Measurements from ENCODE around the gene RBBP7.
A peak's percentile ranks its signal among the peaks of the same experiment; 100 is the strongest.
"Not testable (repeated sequence)": the region's sequence is repeated elsewhere in the genome, so short reads cannot be mapped to it uniquely, and the experiment has no call there.

Gene RBBP7

DNA sequence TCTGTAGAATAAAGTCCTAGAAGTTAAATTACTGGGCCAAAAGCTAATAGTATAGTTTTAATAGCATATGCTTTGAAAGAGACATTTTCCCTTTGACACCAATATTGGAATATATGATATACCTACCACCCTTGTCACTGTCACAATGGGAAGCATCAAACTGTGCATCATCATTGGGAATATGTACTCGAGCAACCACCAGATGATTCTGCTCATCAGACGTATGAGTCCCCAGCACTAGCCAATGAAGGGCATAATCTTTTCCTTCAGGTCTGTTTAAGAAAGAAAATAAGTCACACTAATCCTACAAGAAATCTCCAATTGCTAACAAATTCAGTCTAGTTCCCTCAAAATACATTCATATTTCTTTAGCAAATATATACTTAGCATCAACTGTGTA is 7.3 kb downstream of the RBBP7 start:
- TF ChIP-seq, protein P1, sequence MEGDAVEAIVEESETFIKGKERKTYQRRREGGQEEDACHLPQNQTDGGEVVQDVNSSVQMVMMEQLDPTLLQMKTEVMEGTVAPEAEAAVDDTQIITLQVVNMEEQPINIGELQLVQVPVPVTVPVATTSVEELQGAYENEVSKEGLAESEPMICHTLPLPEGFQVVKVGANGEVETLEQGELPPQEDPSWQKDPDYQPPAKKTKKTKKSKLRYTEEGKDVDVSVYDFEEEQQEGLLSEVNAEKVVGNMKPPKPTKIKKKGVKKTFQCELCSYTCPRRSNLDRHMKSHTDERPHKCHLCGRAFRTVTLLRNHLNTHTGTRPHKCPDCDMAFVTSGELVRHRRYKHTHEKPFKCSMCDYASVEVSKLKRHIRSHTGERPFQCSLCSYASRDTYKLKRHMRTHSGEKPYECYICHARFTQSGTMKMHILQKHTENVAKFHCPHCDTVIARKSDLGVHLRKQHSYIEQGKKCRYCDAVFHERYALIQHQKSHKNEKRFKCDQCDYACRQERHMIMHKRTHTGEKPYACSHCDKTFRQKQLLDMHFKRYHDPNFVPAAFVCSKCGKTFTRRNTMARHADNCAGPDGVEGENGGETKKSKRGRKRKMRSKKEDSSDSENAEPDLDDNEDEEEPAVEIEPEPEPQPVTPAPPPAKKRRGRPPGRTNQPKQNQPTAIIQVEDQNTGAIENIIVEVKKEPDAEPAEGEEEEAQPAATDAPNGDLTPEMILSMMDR (IDR thresholded peaks at IDR 0.05; ENCODE audit: insufficient read depth, missing control alignments), result no peak
- no peak for DNase-seq (ENCODE audit: insufficient read length, low spot score)
- FAIRE-seq, result no peak

DNA sequence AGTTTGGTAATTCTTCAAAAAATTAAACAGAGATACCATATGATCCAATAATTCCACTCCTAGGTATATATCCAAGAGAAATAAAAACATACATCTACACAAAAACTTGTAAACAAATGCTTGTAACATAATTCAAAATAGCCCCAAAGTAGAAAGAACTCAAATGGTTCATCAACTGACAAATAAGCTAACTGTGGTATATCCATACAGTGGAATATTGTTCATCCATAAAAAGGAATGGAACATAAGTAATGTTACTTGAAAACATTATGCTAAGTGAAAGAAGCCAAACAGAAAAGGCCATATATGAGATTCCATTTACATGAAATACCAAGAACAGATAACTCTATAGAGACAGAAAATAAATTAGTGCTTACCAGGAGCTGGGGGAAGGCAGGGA is 13.4 kb downstream of the RBBP7 start:
- no peak for DNase-seq (ENCODE audit: insufficient read length, low spot score)
- FAIRE-seq, result peak; percentile 77
- TF ChIP-seq, protein P1 (IDR thresholded peaks at IDR 0.05; ENCODE audit: insufficient read depth, missing control alignments), result no peak

DNA sequence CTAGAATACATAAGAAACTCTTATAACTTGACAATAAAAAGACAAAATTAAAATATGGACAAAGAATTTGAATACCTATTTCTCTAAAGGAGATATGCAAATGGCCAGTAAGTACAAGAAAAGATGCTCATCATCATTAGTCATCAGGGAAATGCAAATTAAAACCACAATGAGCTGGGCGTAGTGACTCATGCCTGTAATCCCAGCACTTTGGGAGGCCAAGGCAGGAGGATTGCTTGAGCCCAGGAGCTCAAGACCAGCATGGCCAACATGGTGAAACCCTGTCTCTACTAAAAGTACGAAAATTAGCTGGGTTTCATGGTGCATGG is 14.1 kb downstream of the RBBP7 start:
- FAIRE-seq, result not testable (repeated sequence)

DNA sequence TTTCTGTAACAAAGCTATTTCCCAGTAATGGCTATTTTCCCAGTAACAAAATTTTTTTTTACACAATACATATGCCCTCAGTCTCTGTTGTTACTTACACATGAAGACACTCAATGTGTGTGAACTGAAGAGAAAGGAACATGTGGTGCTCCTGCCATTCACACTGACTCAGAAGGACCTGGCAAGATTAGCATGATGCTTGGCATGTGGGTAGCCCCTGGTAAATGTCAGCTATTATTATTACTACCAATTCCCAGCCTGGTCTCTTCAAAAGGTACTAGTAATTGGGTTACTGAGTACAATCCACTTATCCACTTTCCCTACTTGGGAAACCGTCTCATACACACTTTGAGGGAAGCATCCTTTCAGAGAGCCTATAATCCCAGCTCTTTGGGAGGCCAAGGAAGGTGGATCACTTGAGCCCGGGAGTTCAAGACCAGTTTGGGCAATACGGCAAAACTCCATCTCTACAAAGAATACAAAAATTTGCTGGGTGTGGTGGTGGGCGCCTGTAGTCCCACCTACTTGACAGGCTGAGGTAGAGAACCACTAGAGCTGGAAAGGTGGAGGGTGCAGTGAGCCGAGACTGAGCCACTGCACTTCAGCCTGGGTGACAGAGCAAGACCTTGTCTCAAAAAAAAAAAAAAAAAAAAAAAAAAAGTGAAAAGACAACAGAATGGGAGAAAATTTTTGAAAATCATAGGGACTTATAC is 14.6 kb downstream of the RBBP7 start:
- no peak for DNase-seq (ENCODE audit: insufficient read length, low spot score)
- FAIRE-seq, result no peak

More for the DNA sequence above, 14.1 kb downstream of the RBBP7 start:
- DNase-seq (ENCODE audit: insufficient read length, low spot score), result not testable (repeated sequence)

DNA sequence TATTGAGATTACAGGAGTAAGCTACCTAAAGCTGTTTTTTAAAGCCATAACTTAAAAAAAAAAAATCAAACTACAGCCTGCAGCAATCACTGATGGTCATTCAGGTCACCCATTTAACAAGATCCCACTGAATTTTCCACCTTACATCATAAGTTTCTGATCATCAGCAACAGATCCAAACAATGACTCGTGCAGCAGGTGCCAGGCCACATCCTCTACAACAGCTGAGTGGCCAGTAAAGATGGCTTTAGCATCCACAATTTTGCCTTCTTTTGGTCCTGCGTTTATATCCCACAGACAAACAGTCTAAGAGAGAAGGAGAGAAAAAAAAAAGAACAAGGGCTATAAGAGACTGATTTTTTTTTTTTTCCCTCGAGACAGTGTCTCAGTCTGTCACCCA is 16.6 kb downstream of the RBBP7 start:
- DNase-seq (ENCODE audit: insufficient read length, low spot score) (no peak), FAIRE-seq (no peak)
- TF ChIP-seq, protein P1 (IDR thresholded peaks at IDR 0.05; ENCODE audit: insufficient read depth, missing control alignments), result no peak

More for the DNA sequence above, 14.6 kb downstream of the RBBP7 start:
- TF ChIP-seq, protein P1 (IDR thresholded peaks at IDR 0.05; ENCODE audit: insufficient read depth, missing control alignments), result no peak

DNA sequence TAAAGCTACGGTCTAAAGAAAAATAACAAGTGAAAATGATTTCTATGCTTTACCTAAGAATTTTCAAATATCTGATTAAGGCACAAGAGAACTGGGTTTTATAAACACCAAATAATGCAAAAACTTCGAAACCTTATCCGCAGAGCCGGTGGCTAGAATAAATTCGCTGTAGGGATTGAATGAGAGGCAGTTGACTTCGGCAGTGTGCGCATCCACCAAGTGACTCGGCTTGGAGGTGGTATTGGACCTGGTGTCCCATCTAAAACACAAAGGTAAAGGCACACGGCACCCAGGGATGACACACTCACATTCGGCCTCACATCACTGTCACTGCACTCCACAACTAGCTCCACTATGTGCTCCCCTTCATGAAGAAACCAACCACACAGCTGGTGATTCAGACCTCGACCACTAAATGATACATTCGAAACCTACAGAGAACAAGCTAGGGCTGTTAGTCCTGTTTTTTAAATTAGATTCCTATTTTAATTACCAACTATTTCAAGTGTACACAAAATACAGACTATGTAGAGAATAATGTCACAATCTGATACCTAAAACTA is 17.5 kb downstream of the RBBP7 start:
- DNase-seq (ENCODE audit: insufficient read length, low spot score) (no peak), FAIRE-seq (peak; percentile 29)
- TF ChIP-seq, protein P1 (IDR thresholded peaks at IDR 0.05; ENCODE audit: insufficient read depth, missing control alignments), result no peak

DNA sequence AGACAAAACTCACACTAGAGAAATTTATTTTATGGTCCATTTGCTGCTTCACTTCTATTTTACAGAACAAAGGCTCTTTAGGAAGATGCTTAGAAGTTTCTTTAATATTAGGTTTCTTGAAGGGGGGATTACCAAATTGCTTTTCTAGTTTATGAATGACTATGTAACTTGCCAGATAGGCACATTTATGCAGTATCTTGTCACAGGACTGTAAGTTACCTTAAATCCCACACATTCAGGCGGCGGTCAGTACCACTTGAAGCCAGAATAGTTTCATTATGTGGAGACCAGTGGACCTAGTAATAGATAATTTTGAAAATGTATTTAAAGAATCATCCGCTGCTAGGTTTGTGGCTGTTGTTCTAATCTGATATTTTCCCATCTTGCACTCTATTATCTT is 18.3 kb downstream of the RBBP7 start:
- no peak for DNase-seq (ENCODE audit: insufficient read length, low spot score)
- FAIRE-seq, result no peak
- TF ChIP-seq, protein P1 (IDR thresholded peaks at IDR 0.05; ENCODE audit: insufficient read depth, missing control alignments), result no peak
